Right lobe of liver (tissue), 6 donors: Measurements from ENCODE around the gene CDC14A. TPM values are rescaled to one million over a fixed set of nuclear protein-coding genes. Genes with fewer than 3 reads are reported as not detected.
"Not testable (repeated sequence)": the region's sequence is repeated elsewhere in the genome, so short reads cannot be mapped to it uniquely, and the experiment has no call there.

ENCODE experiments used
- ATAC-seq, 4 donors: fragments of 200-7000 bp; cut with Tn5 transposase; one replicate each; pipeline ENCODE4 v1.9.1; 2020; ENCODE audit warnings: mild to moderate bottlenecking in 4 of 4, moderate library complexity in 4 of 4
- DNase-seq, 3 donors: peaks; one replicate each; pipeline ENCODE4 v3.0.0-alpha.2; 2020
- H3K27ac ChIP-seq, 3 donors: fragments of 200-600 bp; one replicate each; pipeline ENCODE4 v1.8.0; 2022
- H3K27me3 ChIP-seq, 2 donors: fragments of 200-600 bp; one replicate each; pipeline ENCODE4 v1.8.0; 2022
- H3K36me3 ChIP-seq, 4 donors: fragments of 200-600 bp; sonication (generic) in 1 of 4; one replicate each; pipeline versions ENCODE4 v1.5.1 to v1.8.0; 2017 to 2022; ENCODE audit warnings: control low read depth in 1 of 4
- H3K4me1 ChIP-seq, 4 donors: fragments of 200-600 bp; sonication (generic) in 1 of 4; one replicate each; pipeline versions ENCODE4 v1.5.1 to v1.8.0; 2017 to 2022; ENCODE audit warnings: control low read depth in 1 of 4
- H3K4me3 ChIP-seq, 3 donors: fragments of 200-600 bp; one replicate each; pipeline ENCODE4 v1.8.0; 2022
- H3K9me3 ChIP-seq, 4 donors: fragments of 200-600 bp; sonication (generic) in 1 of 4; one replicate each; pipeline versions ENCODE4 v1.5.1 to v1.8.0; 2017 to 2022; ENCODE audit warnings: control low read depth in 1 of 4
- CTCF ChIP-seq, 4 donors: fragments of 200-600 bp in 3 of 4; fragments of 450-650 bp in 1 of 4; IDR thresholded peaks; one replicate each; pipeline versions ENCODE4 v1.5.1 to v1.8.0; 2016 to 2022; ENCODE audit warnings: antibody characterized with exemption in 4 of 4, mild to moderate bottlenecking in 2 of 4
- POLR2A ChIP-seq: fragments of 450-650 bp; IDR thresholded peaks from one replicate; pipeline ENCODE4 v1.6.1; 2017; ENCODE audit warnings: antibody characterized with exemption, mild to moderate bottlenecking
- WGBS: methylation state at CpG from one replicate; pipeline ENCODE4 v1.1.6; 2018; ENCODE audit warnings: low coverage, low lambda C conversion rate; ENCODE audit not compliant: insufficient coverage; ENCODE audit errors: missing lambda C conversion rate; 5-methylcytosine and 5-hydroxymethylcytosine counted together
- intact Hi-C, 2 donors: fragments of 100-400 bp; cut with DNase I; formaldehyde crosslinking; loops; one replicate each; pipeline versions ENCODE4 v1.11.2 to v1.14.1; 2022
- total RNA-seq, 6 experiments: library from RNA; depleted of rRNA in 2 of 6; stranded (reverse); fragments of >200 nt in 2 of 6; fragmentation: NEBNext Ultra II Directional in 3 of 6; extraction: Animal tissue kit (Norgen Biotek cat#: 25700) in 3 of 6; gene quantifications; one replicate each; pipeline versions ENCODE4 v1.1.0 to v1.2.4, GENCODE V29; 2016 to 2023
- donor health status: DM: no; HTN: yes; CAD: no.
- donor health status: DM: no; HTN: no; CAD: no.
- donor health status: DM: no; HTN: no; CAD: no.
- donor health status: DM: no; HTN: yes; CAD: no.
- donor health status: DM: no; HTN: yes; CAD: no.

The CDC14A gene
- total RNA-seq, 6 experiments from 2014 or later: 1.1 to 3.3 (median 1.6) TPM

- DNase-seq: no peak
- TF ChIP-seq CTCF (IDR thresholded peaks at IDR 0.05): no peak
- TF ChIP-seq POLR2A: no peak
- no peaks in the 10 kb centered on the region for H3K36me3 ChIP-seq
- no peak overlapping the region for H3K4me3 ChIP-seq
- no peaks in the 10 kb centered on the region for H3K9me3 ChIP-seq
- intact Hi-C loops: no loop called here
- H3K27ac ChIP-seq: no peak overlapping the region
- no peaks in the 10 kb centered on the region for H3K27me3 ChIP-seq
- ATAC-seq: no peak
- 91% methylated on average over 10 of the region's 16 CpGs for WGBS
- H3K4me1 ChIP-seq: no peaks in the 10 kb centered on the region
These were observed 10.6 kb downstream of the CDC14A start for GRCh38 chr1:100362821-100363466.

- Histone ChIP-seq H3K9me3 (no peaks in the 10 kb centered on the region), H3K27me3 (no peaks in the 10 kb centered on the region), H3K4me3 (no peak overlapping the region), H3K27ac (no peak overlapping the region), H3K36me3 (no peaks in the 10 kb centered on the region), H3K4me1 (no peaks in the 10 kb centered on the region)
- TF ChIP-seq CTCF (IDR thresholded peaks at IDR 0.05): no peak
- no peak for TF ChIP-seq POLR2A
- ATAC-seq: no peak
- no peak for DNase-seq
- WGBS: 93% methylated on average over 3 of the region's 4 CpGs
- intact Hi-C loops: no loop called here
These were observed 11.5 kb downstream of the CDC14A start for GRCh38 chr1:100363831-100364230.

GRCh38 chr1:100364697-100365096 lies 12.4 kb downstream of the CDC14A start:
- no peak for DNase-seq
- 49% methylated on average over 3 of the region's 3 CpGs for WGBS

GRCh38 chr1:100366209-100366525 lies 13.9 kb downstream of the CDC14A start:
- H3K4me1 ChIP-seq: no peaks in the 10 kb centered on the region
- no peaks in the 10 kb centered on the region for H3K9me3 ChIP-seq
- ATAC-seq (no peak), DNase-seq (no peak)
- H3K27ac ChIP-seq: no peak overlapping the region
- H3K27me3 ChIP-seq: no peaks in the 10 kb centered on the region
- H3K4me3 ChIP-seq: no peak overlapping the region
- intact Hi-C loops: no loop called here
- H3K36me3 ChIP-seq: no peaks in the 10 kb centered on the region
- WGBS: 80% methylated on average over 1 of the region's 1 CpG
- TF ChIP-seq CTCF (IDR thresholded peaks at IDR 0.05) (no peak), POLR2A (no peak)

More at GRCh38 chr1:100364697-100365096, 12.4 kb downstream of the CDC14A start:
- H3K36me3 ChIP-seq: no peaks in the 10 kb centered on the region
- H3K4me1 ChIP-seq: no peaks in the 10 kb centered on the region
- no peak overlapping the region for H3K4me3 ChIP-seq
- H3K27me3 ChIP-seq: no peaks in the 10 kb centered on the region
- H3K27ac ChIP-seq: no peak overlapping the region
- ATAC-seq: no peak
- no peaks in the 10 kb centered on the region for H3K9me3 ChIP-seq
- TF ChIP-seq POLR2A (no peak), CTCF (IDR thresholded peaks at IDR 0.05) (no peak)
- intact Hi-C loops: no loop called here

GRCh38 chr1:100369339-100369738 lies 17.0 kb downstream of the CDC14A start:
- H3K27ac ChIP-seq, DNase-seq, intact Hi-C loops, H3K27me3 ChIP-seq, H3K9me3 ChIP-seq, H3K4me3 ChIP-seq, ATAC-seq, H3K36me3 ChIP-seq, H3K4me1 ChIP-seq: not testable (repeated sequence)
- 100% methylated on average over 4 of the region's 4 CpGs for WGBS

GRCh38 chr1:100373953-100374352 lies 21.6 kb downstream of the CDC14A start:
- H3K27me3 ChIP-seq, H3K9me3 ChIP-seq, H3K36me3 ChIP-seq, H3K4me3 ChIP-seq, H3K4me1 ChIP-seq, ATAC-seq, H3K27ac ChIP-seq, DNase-seq, intact Hi-C loops: not testable (repeated sequence)
- 90% methylated on average over 5 of the region's 5 CpGs for WGBS

GRCh38 chr1:100376890-100377289 lies 24.6 kb downstream of the CDC14A start:
- ATAC-seq, H3K36me3 ChIP-seq, H3K9me3 ChIP-seq, H3K27me3 ChIP-seq, DNase-seq, H3K4me1 ChIP-seq, intact Hi-C loops, H3K27ac ChIP-seq, H3K4me3 ChIP-seq: not testable (repeated sequence)
- 63% methylated on average over 2 of the region's 6 CpGs for WGBS
